ENCODE measurements around the gene CASQ2. TPM values are rescaled to one million over a fixed set of nuclear protein-coding genes. Genes with fewer than 3 reads are reported as not detected.

CASQ2 gene
- total and polyA plus RNA-seq, 2 of the 4 experiments (the other 2 are of a cell fraction) = not detected

DNA sequence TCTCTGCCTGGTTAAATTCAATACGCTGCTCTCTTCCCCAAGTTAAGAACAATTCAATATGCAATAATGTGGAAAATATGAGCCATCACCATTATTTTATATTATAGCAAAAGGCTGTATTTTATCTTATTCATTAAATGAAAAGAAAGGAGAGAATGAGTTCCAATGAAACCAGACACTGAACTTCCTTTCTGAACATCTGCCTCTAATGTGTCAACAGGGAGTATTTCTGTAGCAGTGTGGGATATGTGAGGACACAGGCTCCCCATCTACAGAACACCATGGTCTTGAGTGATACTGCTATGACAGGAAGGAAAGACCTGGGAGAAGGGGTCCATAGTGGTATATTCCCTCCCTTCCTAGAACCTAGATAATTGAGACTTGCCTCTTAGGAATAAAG lies 46.3 kb downstream of the CASQ2 start:
- ChIA-PET CTCF (no interaction called here), POLR2A (ENCODE audit: unreplicated experiment) (no interaction called here)
- no peak overlapping the region for H2BK20ac ChIP-seq (ENCODE audit: low read depth, low read length)
- H3K9ac ChIP-seq (ENCODE audit: low read depth, low read length) = no peak overlapping the region
- no peak overlapping the region for H4K5ac ChIP-seq (ENCODE audit: low read depth, low read length)
- WGBS, 2 experiments (ENCODE audit: extremely low coverage in 2 of 2, insufficient read length in 1 of 2) = no CpG with 5 or more reads among the region's 1 CpG
- H3K23ac ChIP-seq (ENCODE audit: low read depth, low read length) = no peak overlapping the region
- TF ChIP-seq POLR2A (IDR thresholded peaks at IDR 0.05; ENCODE audit: low read depth, low read length) = no peak
- TF ChIP-seq, protein P1, sequence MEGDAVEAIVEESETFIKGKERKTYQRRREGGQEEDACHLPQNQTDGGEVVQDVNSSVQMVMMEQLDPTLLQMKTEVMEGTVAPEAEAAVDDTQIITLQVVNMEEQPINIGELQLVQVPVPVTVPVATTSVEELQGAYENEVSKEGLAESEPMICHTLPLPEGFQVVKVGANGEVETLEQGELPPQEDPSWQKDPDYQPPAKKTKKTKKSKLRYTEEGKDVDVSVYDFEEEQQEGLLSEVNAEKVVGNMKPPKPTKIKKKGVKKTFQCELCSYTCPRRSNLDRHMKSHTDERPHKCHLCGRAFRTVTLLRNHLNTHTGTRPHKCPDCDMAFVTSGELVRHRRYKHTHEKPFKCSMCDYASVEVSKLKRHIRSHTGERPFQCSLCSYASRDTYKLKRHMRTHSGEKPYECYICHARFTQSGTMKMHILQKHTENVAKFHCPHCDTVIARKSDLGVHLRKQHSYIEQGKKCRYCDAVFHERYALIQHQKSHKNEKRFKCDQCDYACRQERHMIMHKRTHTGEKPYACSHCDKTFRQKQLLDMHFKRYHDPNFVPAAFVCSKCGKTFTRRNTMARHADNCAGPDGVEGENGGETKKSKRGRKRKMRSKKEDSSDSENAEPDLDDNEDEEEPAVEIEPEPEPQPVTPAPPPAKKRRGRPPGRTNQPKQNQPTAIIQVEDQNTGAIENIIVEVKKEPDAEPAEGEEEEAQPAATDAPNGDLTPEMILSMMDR (conservative IDR thresholded peaks at IDR 0.05; ENCODE audit: low read depth, low read length) = no peak
- TF ChIP-seq FOS (IDR thresholded peaks at IDR 0.05; ENCODE audit: low read depth, low read length) = no peak
- no peak for TF ChIP-seq NFE2L2 (IDR thresholded peaks at IDR 0.05; ENCODE audit: low read depth, low read length)
- TF ChIP-seq MAFK (IDR thresholded peaks at IDR 0.05; ENCODE audit: low read depth, low read length) = no peak
- TF ChIP-seq CHD1 (IDR thresholded peaks at IDR 0.05; ENCODE audit: low read depth, low read length) = no peak
- H3K27ac ChIP-seq (ENCODE audit: insufficient read depth, low read length) = no peak overlapping the region
- H4K20me1 ChIP-seq (ENCODE audit: insufficient read depth, low read length) = no peaks in the 10 kb centered on the region
- H3K36me3 ChIP-seq (ENCODE audit: control insufficient read depth, insufficient read depth, low read length) = no peaks in the 10 kb centered on the region
- no peak overlapping the region for H4K8ac ChIP-seq (ENCODE audit: low read depth in 2 of 2, low read length in 2 of 2)
- H3K56ac ChIP-seq (ENCODE audit: extremely low read depth, insufficient read depth, low read length) = no peak overlapping the region
- no peaks in the 10 kb centered on the region for H3K9me3 ChIP-seq (ENCODE audit: control insufficient read depth, insufficient read depth, low read length)
- BruUV-seq (replicated peaks) = no TSS peak
- no peak overlapping the region for H2BK5ac ChIP-seq (ENCODE audit: low read depth, low read length, poor library complexity, severe bottlenecking)
- no peak overlapping the region for H2AK9ac ChIP-seq (replicated peaks; ENCODE audit: low read depth, low read length, poor library complexity)
- no peaks in the 10 kb centered on the region for H3K9me1 ChIP-seq (ENCODE audit: insufficient read depth, low read length)
- H4K91ac ChIP-seq (ENCODE audit: insufficient read depth, low read depth, low read length) = no peak overlapping the region
- ATAC-seq (ENCODE audit: low read depth) (no peak), DNase-seq (no peak)
- no peak overlapping the region for H2BK15ac ChIP-seq (ENCODE audit: low read depth, low read length)
- H3K4me1 ChIP-seq (ENCODE audit: control insufficient read depth, insufficient read depth, low read length) = no peaks in the 10 kb centered on the region
- no peaks in the 10 kb centered on the region for H3K79me1 ChIP-seq (ENCODE audit: low read depth in 1 of 2, low read length in 2 of 2)
- H2BK120ac ChIP-seq (ENCODE audit: low read depth, low read length) = no peak overlapping the region
- no peak overlapping the region for H3K4ac ChIP-seq (ENCODE audit: low read depth, low read length)
- H2AFZ ChIP-seq (replicated peaks; ENCODE audit: low read length, poor library complexity) = no peak overlapping the region
- intact Hi-C loops (cut with micrococcal nuclease) (no loop called here), dilution Hi-C loops (cut with HindIII; ENCODE audit: low sequenced_read_pairs, unreplicated experiment) (no loop called here), in situ Hi-C loops (cut with MboI; ENCODE audit: low sequenced_read_pairs) (no loop called here)
- no peak overlapping the region for H2AK5ac ChIP-seq (ENCODE audit: low read depth, low read length)
- H3K4me3 ChIP-seq (ENCODE audit: insufficient read depth, low read depth, low read length) = no peak overlapping the region
- H3K14ac ChIP-seq (replicated peaks; ENCODE audit: low read depth, low read length) = no peak overlapping the region
- no peak overlapping the region for H3K18ac ChIP-seq (ENCODE audit: low read depth, low read length)
- peaks cover 15% of the 10 kb centered on the region for H3K27me3 ChIP-seq (ENCODE audit: control insufficient read depth, insufficient read depth, low read length)
- no peak overlapping the region for H3K4me2 ChIP-seq (ENCODE audit: low read depth, low read length)

Measured in IMR-90 (cell line).